Activated naive CD4-positive, alpha-beta T cell (primary cell): ENCODE results near the gene ACOX1.

Experiments
- DNase-seq, 4 experiments: peaks; one replicate each; lab custom pipeline; 2025; lab: John Stamatoyannopoulos, UW

The ACOX1 gene

DNA sequence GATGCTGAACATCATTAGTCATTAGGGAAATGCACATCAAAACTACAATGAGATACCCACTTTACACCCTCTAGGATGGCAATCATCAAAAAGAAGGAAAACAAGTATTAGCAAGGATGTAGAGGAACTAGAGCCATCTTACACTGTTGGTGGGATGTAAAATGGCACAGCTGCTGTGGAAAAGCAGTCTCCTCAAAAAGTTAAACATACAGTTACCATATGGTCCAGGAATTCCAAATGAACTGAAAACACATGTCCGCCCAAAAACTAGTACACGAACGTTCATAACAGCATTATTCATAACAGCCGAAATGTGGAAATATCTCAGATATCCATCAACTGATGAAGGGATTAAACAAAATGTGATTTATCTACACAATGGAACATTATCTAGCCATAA is 45.2 kb downstream of the ACOX1 start:
- no peak for DNase-seq

DNA sequence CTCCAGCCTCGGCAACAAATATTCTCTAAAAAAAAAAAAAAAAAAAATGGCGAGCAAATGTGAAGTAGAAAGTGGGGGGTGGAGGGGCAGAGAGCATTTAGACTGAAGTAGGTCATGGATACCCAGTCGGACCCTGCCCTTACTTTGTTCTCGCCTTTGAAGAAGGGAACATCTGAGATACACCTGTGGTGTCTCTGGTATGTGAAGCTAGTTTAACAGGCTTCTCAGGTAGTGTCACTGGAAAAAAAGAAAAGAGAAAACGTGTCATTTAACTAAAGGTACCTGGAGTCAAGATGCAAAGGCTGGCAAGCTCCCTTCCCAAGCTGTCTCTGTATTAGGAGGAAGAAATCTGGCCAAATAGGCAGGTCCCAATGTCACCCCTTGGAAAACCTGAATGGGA is 46.1 kb downstream of the ACOX1 start:
- DNase-seq, result no peak

GRCh38 chr17:75931062-75931461 is 47.9 kb downstream of the ACOX1 start:
- DNase-seq, result no peak

GRCh38 chr17:75927286-75927922 is 51.6 kb downstream of the ACOX1 start:
- no peak for DNase-seq

DNA sequence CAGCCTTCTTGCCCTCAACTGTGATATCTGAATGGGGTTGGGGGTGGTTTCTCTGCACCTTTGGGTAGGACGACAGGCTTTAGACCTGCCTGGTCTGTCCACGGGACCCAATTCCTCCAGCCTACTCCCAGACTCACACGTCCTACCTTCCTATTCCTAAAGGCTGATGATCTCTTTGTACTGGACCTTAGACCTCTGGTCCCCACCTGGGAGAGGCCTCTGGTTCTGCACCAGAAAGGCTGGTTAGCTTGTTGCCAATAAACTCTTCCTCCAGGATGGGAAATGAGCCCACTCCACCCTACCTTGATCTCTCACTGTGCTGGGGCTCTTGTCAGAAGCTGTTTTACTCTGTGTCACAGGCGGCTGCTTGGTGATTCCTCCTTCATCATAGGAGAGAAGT is 52.5 kb downstream of the ACOX1 start:
- no peak for DNase-seq

- no peak for DNase-seq
Observed at GRCh38 chr17:75925912-75926311, 53.1 kb downstream of the ACOX1 start.

- no peak for DNase-seq
Observed at GRCh38 chr17:75925103-75925502, 53.9 kb downstream of the ACOX1 start.

- DNase-seq, result no peak
Observed at GRCh38 chr17:75922963-75923874, 55.7 kb downstream of the ACOX1 start.

DNA sequence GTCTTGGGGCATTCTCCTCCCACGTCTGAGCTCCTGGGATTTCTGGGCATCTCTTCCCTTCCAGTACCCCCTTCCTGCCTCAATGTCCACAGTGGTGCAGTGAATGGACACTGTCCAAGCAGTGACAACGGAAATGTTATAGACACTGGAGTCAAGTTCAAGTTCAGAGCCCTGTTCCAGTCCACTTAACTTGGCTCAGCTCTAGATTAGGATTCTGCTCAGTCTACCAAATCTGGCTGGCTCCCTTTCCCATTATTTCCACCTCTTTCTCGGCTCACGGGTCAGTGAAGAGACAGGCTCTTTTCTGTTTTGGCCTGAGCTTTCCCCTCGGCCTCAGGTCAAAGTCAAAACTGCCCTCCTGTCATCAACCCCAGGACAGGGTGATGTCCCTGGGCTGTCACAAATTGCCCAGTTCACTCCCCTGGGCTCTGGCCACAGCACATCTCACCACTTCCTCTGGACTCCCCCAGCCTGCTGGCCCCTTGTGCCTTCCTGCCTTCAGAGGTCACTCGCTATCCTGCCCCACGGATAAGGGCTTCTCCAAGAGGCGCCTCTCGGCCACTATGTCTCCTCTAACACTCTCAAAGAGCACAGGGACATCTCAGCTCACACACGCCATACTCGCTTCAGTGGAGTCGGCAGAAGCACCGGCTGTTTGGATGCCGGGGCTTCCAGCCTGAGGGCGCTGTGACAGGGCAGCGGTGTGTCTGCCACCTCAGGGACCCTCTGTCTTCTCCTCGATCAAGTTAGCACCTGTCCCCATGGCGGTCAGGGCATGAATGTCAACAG is 56.6 kb downstream of the ACOX1 start:
- no peak for DNase-seq

GRCh38 chr17:75921596-75921995 is 57.4 kb downstream of the ACOX1 start:
- DNase-seq, result no peak

DNA sequence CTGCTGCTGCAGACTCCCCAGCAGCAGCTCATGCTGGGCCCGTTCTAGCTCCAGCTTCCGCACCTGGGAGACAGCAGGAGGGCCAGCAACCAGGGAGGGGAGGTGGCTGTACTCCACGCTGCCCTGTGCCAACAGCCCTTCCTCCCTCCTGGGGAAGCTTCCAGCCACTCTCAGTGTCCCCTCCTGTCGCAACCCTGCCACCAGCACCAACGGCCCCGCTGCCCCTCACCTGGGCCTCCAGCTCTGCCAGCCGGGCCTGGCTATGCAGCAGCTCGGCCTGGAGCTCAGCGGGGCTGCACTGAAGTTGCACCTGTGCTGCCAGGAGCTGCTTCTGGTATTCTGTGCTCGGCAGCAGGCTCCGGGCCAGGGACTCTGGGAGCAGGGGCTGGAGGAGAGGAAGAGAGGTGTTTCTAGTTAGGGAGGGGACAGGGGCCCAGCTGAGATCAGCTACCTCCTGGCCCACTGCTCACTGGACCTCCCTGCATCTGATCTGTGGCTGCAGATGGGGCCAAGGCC is 58.9 kb downstream of the ACOX1 start:
- no peak for DNase-seq

- DNase-seq, result no peak
Observed at GRCh38 chr17:75919611-75920010, 59.4 kb downstream of the ACOX1 start.

GRCh38 chr17:75917917-75918445 is 61.0 kb downstream of the ACOX1 start:
- DNase-seq, result no peak

- no peak for DNase-seq
Observed at GRCh38 chr17:75917141-75917916, 61.6 kb downstream of the ACOX1 start.

DNA sequence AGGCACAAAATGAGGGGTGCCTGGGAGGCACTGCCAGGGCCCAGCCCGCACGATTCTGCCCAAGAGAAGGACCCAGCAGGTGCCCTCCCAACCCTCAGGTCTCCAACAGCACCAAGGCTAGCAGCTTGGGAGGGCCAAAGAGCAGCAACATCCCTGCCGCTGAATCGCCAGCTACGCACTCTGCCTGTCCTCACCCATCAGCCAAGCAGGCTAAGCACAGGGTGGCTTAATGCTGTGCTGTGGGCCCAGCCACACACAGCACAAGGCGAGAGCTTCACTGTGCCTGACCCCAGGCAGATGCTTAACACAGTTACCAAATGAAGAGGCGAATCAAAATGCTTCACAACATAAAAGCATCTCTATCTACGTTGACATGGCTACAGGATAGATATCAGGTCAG is 63.7 kb downstream of the ACOX1 start:
- no peak for DNase-seq

DNA sequence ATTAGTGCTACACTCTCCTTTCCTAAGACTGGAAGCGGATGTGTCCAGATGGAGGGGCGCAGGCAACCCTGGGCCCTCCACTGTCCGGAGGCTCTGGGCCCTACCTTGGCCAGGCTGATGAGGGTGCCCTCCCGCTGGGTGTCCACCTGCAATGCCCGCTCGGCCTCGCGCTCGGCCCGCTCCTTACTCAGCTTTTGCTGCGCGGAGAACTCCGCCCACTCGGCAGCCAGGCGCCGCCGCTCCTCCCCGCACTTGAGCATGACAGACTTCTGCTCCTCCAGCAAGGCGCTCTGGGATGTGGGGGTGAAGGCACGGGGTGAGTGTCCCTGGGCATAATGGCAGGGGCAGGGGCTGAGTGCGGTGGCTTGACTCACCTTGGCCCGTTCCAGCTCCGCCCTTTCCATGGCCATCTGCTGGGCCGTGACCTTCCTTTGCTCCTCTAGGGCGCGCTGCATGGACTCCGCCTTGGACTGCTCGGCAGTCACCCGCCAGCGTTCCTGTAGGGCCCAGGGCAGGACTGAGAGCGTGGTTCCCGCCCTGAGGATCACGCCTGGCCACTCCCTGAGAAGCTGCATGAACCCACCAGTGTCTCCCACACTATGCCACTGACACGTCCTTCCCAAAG is 64.2 kb downstream of the ACOX1 start:
- no peak for DNase-seq

GRCh38 chr17:75913537-75914210 is 65.3 kb downstream of the ACOX1 start:
- no peak for DNase-seq

DNA sequence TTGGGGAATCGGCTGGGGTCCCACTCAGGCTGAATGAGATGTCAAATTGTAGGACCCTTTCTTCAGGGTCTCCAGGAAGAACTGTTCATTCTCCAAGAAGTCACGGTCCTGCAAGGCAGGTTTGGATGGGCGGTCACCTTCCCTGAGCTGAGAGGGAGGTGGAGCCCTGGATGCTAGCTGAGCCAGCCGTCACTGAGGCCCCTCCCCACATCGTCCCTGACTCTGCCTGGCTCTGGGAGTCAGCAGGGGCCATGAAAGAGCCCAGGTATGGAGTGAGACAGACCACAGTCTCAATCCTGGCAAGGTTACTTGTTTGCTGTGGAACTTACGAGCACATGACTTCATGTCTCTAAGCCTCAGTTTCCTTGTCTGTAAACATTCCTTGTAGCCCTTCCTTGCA is 68.3 kb downstream of the ACOX1 start:
- DNase-seq, result no peak

DNA sequence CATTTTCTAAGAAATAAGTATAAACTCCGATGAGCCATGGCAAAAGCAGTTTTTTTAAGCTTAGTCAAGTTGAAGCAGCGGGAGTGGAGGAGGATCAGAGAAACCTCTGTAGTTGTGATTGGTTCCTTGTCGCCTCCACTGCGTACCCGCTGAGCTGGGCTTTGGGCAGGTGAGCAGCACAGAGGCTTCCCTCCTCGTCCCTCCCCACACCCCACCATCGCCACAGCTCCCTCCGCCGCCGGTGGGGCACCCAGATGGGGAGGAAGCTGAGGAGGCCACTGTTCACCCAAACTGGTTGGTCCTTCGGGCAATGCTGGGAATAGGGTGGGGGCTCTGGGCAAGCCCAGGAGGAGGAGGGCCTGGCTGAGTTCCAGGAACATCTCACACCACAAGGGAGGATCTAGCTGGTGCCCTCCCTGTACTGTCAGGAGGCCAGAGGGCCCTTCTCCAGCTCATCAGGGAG is 69.1 kb downstream of the ACOX1 start:
- no peak for DNase-seq
